GM18498 (cell line): Measurements from ENCODE around the gene GALNT13.

Source experiments
- ATAC-seq: cut with Tn5 transposase; IDR thresholded peaks from one replicate; pipeline ENCODE4 v1.9.1; 2021; ENCODE audit warnings: mild to moderate bottlenecking, moderate library complexity; ENCODE audit not compliant: unreplicated experiment

Gene GALNT13

DNA sequence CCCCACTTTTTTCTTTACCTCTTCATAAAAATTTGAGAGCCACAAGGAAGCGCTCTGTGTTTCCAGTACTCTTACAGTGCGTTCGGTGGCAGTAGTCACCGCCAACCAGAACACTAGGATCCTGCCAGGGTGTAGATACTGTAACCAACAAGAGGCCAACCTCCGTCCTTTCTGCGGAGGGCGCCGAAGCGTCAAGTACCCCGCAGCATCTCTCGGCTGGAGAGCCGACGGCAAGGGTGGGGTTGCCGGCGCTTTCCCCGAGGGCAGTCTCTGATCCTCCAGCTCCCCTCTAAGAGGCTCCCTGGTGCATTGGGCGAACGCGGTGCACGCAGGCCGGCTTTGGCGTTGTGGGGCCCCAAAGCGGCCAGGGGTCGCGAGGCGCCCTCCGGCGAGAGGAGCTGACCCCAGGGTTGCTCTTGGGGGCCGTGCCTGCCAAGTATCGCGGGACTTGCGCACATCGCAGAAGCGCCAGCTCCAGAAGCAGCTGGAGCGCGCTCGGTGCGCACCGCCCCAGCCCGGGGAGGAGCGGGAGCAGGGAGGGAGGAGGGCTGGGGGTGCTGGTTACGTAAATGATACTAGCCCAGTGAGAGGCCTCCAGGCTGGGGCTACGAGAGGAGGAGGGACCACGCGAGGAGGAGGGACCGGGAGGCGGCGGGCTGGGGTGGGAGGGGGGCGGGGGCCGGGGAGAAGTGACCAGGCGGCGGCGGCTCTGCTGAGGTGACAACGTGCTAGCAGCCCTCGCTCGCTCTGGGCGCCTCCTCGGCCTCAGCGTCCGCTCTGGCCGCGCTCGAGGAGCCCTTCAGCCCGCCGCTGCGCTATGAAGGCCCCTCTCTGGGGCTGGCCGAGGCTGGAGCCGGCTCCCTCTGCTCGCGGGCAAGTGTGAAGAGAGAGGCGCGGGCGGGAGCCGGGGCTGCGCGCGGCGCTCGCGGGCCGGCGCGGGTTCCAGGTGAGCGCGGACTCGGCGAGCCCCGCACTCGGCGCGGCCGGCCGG is at the start of gene GALNT13:
Gene GALNT13 (plus strand): TSS at position 692 of the 991 bp plus-strand sequence.
- ATAC-seq, result no peak

DNA sequence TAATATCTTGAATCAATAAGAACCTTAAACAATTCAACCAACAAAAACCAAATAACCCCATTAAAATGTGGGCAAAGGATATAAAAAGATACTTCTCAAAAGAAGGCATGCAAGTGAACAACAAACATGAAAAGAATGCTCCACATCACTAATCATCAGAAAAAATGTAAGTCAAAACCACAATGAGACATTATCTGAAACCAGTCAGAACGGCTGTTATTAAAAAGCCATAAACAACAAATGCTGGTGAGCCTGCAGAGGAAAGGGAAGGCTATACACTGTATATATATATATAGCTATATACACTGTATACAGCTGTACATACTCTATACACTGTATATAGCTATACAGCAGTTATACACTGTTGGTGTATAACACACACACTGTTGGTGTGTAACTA is 47.8 kb upstream of the GALNT13 start:
- ATAC-seq, result no peak

DNA sequence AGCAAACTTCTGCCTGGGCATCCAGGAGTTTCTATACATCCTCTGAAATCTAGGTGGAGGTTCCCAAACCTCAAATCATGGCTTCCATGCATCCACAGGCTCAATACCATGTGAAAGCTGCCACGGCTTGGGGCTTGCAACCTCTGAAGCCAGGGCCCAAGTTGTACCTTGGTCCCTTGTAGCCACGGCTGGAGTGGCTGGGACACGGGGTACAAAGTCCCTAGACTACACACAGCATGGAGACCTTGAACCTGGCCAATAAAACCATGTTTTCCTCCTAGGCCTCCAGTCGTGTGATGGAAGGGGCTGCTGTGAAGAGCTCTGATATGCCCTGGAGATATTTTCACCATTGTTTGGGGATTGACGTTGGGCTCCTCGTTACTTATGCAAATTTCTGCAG is 43.4 kb upstream of the GALNT13 start:
- no peak for ATAC-seq

DNA sequence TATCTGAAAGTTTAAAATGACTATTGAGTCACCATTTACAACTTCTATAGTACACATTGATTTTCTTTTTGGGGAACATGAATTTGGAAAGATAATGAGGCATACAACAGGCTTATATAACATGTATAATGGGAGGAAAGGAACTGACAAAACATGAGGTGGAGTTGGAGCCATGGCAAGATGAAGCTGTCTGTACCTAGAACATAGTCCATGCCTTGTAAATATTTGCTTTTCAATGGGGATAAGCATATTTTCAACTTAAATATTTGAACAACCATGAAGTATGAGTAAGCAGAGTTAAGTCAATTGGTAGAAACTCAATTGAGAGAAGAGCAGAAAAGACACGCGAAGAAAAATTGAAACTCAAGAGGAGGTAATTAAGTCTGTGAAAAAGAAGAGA is 37.1 kb upstream of the GALNT13 start:
- no peak for ATAC-seq

DNA sequence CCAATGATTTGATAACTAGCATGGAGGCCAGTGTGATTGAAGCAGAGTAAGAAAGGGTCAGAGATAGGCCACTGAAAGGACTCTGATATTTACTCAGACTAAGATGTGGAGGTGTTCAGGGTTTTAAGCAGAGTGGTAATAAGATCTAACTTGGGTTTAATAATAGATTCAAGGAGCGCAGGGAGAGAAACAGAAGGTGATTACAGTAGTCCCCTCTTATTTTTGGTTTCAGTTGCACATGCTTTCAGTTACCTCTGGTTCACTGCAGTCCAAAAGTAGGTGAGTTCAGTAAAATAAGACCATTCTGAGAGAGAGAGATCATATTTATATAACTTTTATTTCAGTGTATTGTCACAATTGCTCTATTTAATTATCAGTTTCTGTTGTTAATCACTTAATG is 13.5 kb upstream of the GALNT13 start:
- no peak for ATAC-seq

DNA sequence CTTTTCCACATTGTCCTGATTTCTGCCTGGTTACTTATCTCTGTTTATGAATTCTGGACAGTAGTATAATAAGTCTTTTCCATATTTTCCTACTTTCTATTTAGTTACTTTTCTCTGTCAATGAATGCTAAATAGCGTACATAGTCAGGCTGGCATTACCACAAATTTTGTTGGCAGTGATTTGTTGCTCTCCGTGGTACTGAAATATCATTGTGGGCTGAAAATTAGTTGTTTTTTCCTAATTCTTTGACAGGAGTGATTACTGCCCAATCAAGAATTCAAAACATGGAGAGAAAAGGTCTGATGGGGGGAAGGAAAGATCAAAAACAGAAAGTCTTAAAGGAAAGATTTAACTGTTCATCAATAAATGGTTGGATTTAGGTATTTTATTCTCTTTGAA is 7.7 kb upstream of the GALNT13 start:
- ATAC-seq, result no peak

DNA sequence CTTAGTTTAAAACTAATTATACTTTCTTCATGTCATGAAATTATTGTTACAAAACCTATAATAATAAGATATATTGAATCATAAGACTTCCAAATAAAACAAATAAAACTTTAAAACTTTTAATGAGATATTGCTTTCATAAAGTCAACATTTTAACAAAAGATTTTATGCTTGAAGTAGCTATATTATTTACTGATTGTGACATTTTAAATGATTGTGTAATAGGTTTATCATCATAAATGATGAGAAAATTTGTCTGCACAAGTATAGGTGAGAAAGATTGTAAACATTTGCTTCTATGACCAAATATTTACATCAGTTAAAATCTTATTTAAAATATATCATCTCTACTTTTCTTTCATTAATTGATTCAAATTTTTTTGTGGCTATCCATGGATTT is 5.1 kb upstream of the GALNT13 start:
- no peak for ATAC-seq

DNA sequence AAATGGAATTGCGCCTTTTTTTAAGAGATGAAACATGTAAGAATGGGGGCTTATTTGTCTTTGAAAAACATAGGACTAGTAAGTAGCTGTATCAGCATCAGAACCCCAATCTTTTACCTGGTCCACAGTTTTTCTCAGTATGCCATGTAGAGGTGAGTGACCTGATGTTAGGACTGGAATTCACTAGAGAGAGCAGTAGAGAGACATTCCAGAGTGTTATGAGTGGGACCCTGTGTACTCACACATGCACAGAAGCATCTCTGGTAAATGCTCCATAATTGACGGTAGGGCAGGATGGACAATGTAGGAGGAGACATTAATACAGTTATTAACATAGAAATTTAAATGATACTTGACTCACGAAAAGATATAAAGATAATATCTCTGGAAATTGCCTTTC is 1.4 kb upstream of the GALNT13 start:
- no peak for ATAC-seq

DNA sequence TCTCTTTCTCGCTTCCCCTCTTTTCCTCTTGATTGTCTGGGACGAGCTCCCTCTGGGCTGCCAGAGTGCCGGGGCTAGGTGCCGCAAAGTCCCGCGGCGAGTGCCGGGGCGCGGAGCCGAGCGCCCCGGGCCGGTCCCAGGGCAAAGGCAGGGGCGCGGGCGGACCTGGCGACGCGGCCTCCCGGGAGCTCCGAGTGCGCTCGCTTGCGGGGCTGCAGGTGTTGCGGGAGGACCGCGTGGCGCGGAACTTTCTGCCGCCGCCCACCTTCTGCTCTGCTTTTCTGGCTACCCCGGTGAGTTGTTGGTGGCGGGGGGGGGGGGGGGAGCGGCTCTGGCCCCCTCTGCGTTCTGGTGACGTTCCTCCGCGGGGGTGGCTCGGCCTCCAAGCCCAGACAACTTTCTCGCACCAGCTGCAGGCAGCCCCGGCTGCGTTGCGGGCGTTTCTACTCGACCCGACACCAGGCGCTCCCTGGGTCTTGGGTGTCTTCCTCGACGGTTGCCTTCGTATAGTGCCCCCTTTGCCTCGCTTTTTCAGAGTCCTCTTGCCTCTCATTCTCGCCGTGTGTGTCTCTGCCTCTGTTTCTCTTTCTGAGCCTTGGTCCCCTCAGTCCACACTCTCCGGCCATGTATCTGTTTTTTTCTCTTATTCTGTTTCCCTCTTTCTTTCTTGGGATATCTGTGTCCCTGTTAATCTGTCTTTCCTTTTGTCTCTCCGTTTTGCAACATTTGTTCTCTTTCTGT is 759 bp downstream of the GALNT13 start:
- ATAC-seq, result no peak

DNA sequence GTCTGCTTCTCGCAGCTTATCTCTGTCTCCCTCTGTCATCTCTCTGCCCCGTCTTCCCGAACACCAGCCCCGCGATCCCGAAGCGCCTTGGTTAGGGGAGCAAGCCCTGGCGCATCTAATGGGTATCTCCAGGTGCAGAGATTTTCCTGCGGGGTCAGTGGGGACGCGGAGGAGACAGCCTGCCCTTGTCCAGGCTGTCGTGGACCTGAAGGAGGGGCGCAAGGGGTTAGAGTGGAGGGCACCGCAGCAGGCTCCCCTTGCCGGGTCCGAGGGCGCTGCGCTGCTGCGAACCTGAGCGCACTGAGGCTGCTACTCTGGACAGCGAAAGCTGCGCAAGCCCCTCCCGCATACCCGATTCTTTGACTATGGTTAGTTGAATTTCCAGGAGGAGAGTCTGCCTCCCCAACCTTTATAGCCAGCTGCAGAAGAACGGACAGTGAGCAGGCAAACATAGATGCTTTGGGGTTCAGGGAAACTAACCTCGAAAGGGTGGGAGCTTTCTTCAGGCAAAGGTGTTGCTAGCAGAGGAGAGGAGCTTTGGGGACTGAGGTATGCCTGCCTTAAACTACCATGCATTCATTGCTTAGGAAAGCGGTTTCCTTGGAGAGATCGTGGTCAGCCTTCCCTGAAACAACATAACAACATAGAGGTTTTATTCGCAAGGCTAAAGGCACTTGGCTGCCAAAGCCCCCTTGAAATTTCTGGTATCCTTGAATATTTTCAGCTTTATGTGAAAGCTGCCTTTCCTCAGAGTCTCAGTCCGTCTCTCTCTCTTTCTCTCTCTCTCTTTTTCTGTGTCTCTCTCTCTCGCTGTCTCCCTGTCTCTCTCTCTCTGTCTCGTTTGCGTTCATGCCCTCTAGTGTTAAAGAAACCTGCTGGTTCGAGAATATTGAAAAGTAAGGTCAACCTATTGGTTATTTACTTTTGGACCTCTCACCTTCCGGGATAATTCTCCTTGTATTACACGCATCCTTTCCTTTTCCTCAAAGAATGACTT is 1.6 kb downstream of the GALNT13 start:
- no peak for ATAC-seq

DNA sequence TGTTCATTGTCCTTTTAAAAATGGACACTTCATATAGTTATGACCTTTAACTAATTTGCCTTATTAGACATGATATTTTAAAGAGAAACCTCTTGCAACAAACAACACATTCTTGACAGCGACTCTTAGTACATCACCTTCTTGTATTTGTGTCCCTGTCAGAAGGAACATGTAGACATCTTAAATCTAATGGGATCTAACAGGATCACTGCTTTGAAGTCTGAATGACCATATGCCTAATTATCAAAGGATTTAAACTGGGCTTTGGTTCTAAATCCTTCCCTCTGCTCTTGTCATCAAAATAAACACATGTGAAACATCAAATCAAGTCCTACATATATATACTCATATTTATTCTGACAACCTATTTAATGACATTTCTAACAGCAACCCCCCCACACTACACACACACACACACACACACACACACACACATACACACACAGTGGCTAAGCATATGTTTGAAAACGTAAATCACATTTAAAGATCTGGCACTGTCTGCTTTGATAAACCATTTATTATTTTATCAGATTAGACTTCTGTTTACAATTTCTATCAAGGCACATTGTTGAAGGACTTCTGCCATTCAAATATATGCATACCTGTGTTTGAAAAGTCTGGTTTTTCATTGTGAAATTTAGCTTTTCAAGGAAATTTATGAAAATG is 4.2 kb downstream of the GALNT13 start:
- no peak for ATAC-seq

DNA sequence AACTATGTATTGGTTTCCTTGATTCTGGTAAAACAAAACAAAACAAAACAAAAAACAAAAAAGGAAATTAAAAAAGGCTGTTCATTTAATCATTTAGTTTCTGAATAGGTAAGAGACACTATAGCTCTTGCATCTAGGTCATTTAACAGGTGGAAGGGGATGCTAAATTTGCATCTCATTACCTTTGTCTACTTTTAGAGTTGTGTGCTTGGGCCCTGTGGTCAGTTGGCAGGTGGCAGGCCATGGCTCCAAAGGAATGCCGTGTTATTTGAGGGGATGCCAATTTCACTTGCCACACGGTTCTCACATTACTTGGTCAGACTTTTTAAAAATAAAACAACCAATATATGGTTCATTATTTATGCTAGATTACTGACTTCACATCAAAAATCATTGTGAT is 9.2 kb downstream of the GALNT13 start:
- no peak for ATAC-seq

DNA sequence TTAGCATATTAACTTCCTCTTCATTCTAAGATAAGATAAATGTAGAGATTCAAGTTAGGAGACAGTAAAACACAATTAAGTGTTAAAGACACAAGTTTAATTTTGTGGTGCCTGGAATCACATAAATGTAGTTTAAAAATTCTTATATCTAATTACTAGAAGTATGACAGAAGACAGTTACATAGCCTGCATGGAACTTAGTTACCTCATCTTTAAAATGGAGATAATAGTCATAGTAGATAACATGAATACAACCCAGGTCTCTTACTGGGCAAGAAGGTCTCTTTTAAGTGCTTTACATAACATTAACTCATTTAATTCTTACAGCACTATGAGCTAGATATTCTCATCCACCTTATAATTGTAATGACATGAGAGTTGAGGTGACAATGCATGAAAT is 15.1 kb downstream of the GALNT13 start:
- ATAC-seq, result no peak

DNA sequence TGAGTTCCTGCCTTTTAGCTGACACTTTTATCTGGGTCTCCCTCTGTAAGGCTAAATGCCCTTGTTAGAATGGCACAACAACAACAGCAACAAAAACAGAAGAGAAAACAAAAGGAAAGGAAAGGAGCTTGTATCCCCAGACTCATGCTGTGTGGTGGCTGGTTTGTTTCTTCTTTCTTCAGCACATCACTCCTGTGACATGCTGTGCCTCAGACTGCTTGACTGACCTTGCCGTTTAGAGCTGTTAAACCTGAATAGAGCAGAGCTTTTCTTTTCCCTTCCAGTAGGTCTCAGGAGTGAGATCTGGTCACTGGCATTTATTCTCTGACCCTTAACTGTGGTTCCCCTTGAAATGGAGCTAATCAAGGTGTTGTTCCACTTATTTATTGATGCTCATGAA is 18.9 kb downstream of the GALNT13 start:
- no peak for ATAC-seq

DNA sequence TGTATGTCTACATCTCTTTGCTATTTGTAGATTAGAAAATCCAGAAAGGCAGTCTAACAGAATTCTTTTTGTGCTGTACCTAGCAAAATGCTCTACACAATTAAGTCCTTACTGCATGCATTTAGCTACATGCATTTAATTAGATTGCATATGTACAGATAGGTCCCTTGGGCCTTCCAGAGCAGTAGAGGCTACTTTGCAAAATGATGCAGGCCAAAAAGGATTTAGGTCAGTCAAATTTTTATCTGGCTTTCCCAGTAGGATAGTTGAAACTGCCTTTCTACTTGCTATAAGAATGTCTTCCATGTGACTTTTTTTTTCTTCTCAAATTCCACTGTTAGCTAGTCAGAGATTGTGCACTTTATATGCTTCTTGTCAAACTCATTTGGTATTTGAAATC is 19.3 kb downstream of the GALNT13 start:
- ATAC-seq, result no peak

DNA sequence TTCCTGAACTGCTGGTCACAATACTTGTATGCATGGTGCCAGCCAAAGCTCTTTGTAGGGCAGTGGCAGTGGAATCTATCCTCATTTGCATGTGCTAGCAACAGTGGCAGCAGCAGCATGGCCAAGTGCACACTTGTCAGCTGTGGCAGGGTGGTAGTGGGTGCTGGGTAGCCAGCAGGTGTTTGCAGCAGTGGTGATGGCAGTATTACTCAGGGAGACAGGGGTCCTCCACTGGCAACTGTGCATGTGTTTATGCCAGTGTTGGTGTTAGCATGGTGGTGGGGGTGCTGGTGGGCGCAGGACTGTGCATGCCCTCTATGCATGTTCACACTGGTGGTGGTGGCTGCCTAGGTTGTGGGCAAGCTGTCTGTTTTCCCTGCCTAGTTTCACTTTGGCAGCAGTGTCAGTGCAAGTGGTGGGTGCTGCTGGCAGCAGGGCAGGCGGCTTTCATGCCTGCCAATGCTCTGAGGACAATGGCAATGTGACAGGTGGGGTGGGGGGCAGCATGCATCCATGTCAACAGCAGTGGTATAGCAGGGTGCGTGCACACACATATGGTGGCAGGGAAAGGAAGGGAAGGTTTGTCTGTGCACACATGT is 41.2 kb downstream of the GALNT13 start:
- ATAC-seq, result no peak

DNA sequence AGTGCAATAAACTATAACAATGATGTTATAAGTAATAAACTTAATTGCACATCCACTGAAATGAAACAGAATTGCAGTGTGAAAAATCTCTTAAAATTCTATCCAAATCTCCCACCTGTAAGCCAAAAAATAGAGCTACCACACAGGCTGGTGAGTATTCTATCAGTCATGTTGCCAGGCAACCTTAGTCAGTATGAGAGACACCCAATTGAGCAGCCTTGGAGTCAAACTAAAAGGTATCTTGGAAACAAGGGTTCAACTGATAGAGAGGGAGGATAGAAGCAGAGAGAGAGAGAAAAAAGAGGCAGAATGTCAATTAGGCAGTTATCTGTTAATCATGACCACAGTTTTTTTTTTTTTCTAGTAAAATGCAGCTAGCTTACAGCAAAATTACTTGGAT is 45.8 kb downstream of the GALNT13 start:
- ATAC-seq, result no peak

DNA sequence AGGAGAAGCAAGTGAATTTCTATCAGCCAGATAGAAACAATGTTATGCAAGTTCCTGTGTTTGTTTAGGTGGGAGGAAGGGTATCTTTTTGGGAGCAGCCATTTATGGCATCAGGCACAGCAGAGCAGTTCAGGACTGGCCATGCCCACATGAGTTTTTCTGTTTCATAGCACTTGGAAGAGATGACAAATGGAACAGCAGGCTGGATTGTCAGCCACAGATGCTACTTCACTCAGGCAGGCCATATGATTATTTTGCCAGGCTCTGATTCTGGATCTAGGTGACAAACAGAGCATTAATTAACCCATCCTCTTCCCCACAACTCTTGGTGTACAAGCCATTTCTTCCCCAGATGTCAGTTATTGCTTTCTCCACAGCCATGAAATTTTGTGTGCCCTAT is 63.8 kb downstream of the GALNT13 start:
- ATAC-seq, result no peak

DNA sequence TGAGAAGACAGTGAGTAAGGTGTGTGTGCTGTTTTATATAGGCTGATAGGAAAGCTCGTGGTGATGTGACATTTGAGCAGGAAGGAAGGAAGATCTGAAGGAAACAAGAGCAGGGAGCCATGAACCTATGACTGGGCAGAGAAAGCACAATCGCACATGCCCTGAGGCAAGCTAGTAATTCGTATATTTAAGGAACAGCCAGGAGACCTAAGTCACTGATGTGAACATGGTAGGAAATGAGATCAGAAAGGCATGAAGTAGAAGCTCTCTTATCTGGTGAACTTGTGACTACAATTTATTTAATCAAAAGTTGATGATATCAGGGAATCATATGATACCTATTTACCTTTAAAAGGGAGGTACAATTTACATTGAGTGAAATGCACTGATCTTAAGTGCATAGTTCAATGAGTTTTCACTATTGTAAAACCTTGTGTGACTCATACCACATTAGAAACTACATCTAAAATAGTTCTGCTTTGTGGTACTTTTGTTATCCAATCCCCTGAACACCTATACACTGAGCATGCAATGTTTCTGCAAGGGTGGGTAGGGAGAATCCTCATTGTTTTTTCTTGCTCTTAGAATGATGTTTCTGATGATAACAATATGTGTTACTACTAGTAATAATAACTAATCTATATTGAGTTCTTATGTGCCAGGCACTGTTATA is 67.5 kb downstream of the GALNT13 start:
- ATAC-seq, result no peak
